ENCODE measurements around the gene GRM5.

The GRM5 gene

GRCh38 chr11:88651556-88651955 is 414.2 kb downstream of the GRM5 start:
- no peak for TF ChIP-seq FOXP2 (optimal IDR thresholded peaks at IDR 0.05; ENCODE audit: borderline replicate concordance, extremely low read depth, extremely low read length, insufficient read depth)
- no peak for TF ChIP-seq POLR2AphosphoS5 (IDR thresholded peaks at IDR 0.05; ENCODE audit: low read depth, low read length)
- no peak for TF ChIP-seq SIN3A (IDR thresholded peaks at IDR 0.05; ENCODE audit: borderline replicate concordance, insufficient read depth, low read length)

- no peak for TF ChIP-seq SIN3A (IDR thresholded peaks at IDR 0.05; ENCODE audit: borderline replicate concordance, insufficient read depth, low read length)
- TF ChIP-seq FOXP2 (optimal IDR thresholded peaks at IDR 0.05; ENCODE audit: borderline replicate concordance, extremely low read depth, extremely low read length, insufficient read depth) = no peak
- TF ChIP-seq TAF1 (IDR thresholded peaks at IDR 0.05; ENCODE audit: borderline replicate concordance, insufficient read depth, low read length) = no peak
- TF ChIP-seq POLR2AphosphoS5 (IDR thresholded peaks at IDR 0.05; ENCODE audit: low read depth, low read length) = no peak
- TF ChIP-seq, protein P1, sequence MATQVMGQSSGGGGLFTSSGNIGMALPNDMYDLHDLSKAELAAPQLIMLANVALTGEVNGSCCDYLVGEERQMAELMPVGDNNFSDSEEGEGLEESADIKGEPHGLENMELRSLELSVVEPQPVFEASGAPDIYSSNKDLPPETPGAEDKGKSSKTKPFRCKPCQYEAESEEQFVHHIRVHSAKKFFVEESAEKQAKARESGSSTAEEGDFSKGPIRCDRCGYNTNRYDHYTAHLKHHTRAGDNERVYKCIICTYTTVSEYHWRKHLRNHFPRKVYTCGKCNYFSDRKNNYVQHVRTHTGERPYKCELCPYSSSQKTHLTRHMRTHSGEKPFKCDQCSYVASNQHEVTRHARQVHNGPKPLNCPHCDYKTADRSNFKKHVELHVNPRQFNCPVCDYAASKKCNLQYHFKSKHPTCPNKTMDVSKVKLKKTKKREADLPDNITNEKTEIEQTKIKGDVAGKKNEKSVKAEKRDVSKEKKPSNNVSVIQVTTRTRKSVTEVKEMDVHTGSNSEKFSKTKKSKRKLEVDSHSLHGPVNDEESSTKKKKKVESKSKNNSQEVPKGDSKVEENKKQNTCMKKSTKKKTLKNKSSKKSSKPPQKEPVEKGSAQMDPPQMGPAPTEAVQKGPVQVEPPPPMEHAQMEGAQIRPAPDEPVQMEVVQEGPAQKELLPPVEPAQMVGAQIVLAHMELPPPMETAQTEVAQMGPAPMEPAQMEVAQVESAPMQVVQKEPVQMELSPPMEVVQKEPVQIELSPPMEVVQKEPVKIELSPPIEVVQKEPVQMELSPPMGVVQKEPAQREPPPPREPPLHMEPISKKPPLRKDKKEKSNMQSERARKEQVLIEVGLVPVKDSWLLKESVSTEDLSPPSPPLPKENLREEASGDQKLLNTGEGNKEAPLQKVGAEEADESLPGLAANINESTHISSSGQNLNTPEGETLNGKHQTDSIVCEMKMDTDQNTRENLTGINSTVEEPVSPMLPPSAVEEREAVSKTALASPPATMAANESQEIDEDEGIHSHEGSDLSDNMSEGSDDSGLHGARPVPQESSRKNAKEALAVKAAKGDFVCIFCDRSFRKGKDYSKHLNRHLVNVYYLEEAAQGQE (IDR thresholded peaks at IDR 0.05; ENCODE audit: insufficient read depth in 1 of 2, low read depth in 2 of 2, low read length in 2 of 2) = no peak
These were observed 421.1 kb downstream of the GRM5 start for GRCh38 chr11:88644724-88645123.

DNA sequence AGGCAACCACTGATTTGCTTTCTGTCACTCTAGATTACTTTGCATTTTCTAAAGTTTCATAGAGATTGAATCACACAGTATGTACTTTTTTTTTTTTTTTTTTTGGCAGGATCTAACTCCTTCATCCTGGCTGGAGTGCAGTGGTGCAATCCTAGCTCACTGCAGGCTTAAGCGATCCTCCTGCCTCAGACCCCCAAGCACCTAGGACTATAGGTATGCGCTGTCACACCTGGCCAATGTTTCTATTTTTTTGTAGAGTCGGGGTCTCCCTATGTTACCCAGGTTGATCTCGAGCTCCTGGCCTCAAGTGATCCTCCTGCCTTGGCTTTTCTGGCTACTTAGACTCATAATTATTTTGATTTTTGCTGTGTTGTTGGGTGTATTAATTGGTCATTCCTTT is 433.6 kb downstream of the GRM5 start:
- TF ChIP-seq, protein P1 (IDR thresholded peaks at IDR 0.05; ENCODE audit: insufficient read depth in 1 of 2, low read depth in 2 of 2, low read length in 2 of 2) = no peak
- TF ChIP-seq POLR2AphosphoS5 (IDR thresholded peaks at IDR 0.05; ENCODE audit: low read depth, low read length) = no peak
- TF ChIP-seq SIN3A (IDR thresholded peaks at IDR 0.05; ENCODE audit: borderline replicate concordance, insufficient read depth, low read length) = no peak
- TF ChIP-seq FOXP2 (optimal IDR thresholded peaks at IDR 0.05; ENCODE audit: borderline replicate concordance, extremely low read depth, extremely low read length, insufficient read depth) = no peak
- TF ChIP-seq TAF1 (IDR thresholded peaks at IDR 0.05; ENCODE audit: borderline replicate concordance, insufficient read depth, low read length) = no peak

DNA sequence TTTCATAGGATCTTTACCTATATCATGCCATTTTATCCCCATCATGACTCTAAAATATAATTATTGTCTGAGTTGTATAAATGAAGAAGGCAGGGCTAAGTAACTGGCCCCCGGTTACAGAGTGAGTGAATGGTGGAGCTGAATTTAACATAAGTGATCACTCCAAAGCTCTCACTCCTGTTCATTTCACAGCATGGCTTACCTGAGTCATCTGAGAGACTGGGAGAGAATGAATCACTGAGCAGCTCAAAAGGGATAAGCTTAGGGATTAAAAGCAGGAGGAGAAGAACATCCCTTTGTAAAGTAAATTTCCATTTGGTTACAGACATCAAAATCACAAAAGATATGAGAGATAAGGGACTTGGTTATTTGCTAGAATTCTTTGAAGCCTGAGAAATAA is 434.3 kb downstream of the GRM5 start:
- TF ChIP-seq, protein P1 (IDR thresholded peaks at IDR 0.05; ENCODE audit: insufficient read depth in 1 of 2, low read depth in 2 of 2, low read length in 2 of 2) = no peak
- no peak for TF ChIP-seq SIN3A (IDR thresholded peaks at IDR 0.05; ENCODE audit: borderline replicate concordance, insufficient read depth, low read length)
- TF ChIP-seq POLR2AphosphoS5 (IDR thresholded peaks at IDR 0.05; ENCODE audit: low read depth, low read length) = no peak
- no peak for TF ChIP-seq TAF1 (IDR thresholded peaks at IDR 0.05; ENCODE audit: borderline replicate concordance, insufficient read depth, low read length)
- TF ChIP-seq FOXP2 (optimal IDR thresholded peaks at IDR 0.05; ENCODE audit: borderline replicate concordance, extremely low read depth, extremely low read length, insufficient read depth) = no peak

- TF ChIP-seq FOXP2 (optimal IDR thresholded peaks at IDR 0.05; ENCODE audit: borderline replicate concordance, extremely low read depth, extremely low read length, insufficient read depth) = no peak
- no peak for TF ChIP-seq POLR2AphosphoS5 (IDR thresholded peaks at IDR 0.05; ENCODE audit: low read depth, low read length)
- TF ChIP-seq TAF1 (IDR thresholded peaks at IDR 0.05; ENCODE audit: borderline replicate concordance, insufficient read depth, low read length) = no peak
- no peak for TF ChIP-seq SIN3A (IDR thresholded peaks at IDR 0.05; ENCODE audit: borderline replicate concordance, insufficient read depth, low read length)
- TF ChIP-seq, protein P1 (IDR thresholded peaks at IDR 0.05; ENCODE audit: insufficient read depth in 1 of 2, low read depth in 2 of 2, low read length in 2 of 2) = no peak
These were observed 436.3 kb downstream of the GRM5 start for GRCh38 chr11:88629496-88629895.
